Activated CD8-positive, alpha-beta memory T cell treated with anti-CD3 and anti-CD28 coated beads for 4 hours (primary cell): ENCODE results near the gene TRUB1.
"Not testable (repeated sequence)": the region's sequence is repeated elsewhere in the genome, so short reads cannot be mapped to it uniquely, and the experiment has no call there.

Experiments
- DNase-seq, 2 donors: peaks; one replicate each; pipeline ENCODE4 v3.0.0-alpha.2; 2020; ENCODE audit warnings: low read depth in 2 of 2

The TRUB1 gene

DNA sequence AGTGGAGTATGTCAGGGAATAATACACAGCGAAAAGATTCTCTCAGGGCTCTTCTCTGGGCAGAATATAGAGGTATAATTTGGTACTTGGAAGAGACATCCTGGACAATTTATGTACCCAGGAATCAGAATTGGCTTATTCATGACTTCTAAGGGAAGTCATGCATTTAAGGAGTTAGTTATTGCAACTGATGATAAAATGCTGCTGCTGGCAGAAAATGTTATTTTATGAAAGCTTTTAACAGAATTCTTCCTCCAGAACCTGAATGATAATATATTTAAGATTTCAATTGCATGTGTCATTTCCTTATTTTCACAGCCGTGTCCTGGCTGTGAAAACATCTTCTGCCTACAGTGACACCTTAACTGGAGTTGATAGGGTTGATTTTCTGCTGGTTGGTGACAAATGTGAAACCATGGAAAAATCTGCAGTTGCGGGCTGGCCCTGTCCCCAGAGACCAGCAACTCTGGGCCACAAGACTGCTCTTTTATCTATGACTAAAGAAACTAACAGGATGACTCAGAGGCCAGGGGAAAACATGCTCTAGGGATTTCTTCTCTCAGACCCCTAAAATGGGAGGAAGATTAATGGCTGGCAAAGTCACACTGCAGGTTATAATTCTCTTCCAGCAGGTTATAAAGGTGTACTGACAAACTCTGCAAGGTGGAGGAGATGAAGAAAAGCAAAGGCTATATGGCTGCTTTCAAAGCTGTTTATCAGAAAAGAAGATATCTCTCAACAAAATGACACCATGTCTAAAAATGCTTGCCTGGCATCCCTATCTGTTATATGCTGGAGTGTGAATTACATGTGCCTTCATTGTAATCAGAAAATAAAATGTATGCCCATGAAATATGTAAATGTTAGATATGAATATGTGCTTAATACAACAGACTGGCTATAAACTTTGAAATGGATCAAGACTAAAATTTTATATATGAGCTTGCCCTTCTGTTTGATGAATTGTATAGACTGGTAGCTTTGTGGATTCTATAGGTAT lies 12.1 kb upstream of the TRUB1 start:
- no peak for DNase-seq

DNA sequence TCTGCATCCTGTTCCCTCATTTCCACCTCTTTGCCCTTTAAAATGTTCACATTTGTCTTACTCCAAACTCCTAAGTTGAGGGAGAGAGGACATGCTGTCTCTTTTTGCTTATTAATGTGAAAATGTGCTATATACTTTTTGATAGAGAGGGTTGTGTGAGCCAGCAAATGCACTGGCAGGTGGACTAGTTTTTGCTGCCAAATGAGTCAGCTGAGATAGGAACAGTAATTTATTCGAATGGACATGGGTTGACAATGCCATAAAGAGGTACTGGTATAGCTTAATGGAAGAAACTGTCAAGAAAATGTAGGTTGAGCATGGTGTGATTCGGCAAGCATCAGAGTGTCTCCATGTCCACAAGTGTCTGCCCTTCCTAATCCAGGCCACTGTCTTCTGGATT lies 9.2 kb upstream of the TRUB1 start:
- no peak for DNase-seq

DNA sequence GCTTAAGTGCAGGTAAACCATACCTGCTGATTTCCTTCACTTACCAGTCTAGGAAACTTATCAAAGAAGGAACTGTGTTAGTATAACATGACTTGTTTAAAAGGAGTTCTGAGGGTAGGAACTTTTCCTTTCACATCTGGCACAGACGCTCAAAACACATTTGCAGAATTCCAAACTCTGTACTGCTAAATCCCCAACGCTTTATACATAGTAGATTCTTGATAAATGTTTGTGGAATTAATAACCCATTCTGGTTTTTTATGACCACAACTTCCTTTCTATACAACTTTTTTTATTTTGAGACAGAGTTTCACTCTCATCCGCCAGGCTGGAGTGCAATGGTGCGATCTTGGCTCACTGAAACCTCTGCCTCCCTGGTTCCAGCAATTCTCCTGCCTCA lies 7.7 kb upstream of the TRUB1 start:
- no peak for DNase-seq

DNA sequence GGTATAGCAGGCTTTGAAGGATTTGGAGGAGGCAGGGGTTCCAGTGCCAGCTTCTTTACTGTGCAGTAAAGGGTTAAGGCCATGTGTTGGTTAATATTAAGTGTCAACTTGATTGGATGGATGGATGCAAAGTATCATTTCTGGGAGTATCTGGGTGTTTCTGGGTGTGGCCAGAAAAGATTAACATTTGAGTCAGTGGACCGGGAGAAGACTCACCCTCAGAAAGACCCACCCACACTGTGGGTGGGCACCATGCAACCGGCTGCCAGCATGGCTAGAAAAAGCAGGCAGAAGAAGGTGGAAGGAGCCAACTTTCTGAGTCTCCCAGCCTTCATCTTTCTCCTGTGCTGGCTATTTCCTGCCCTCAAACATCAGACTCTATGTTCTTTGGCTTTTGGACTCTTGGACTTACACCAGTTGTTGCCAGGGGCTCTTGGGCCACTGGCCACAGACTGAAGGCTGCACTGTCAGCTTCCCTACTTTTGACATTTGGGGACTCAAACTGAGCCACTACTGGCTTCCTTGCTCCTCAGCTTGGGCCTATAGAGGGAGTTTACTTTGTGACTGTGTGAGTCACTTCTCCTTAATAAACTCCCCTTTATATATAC lies 6.8 kb upstream of the TRUB1 start:
- DNase-seq: no peak

DNA sequence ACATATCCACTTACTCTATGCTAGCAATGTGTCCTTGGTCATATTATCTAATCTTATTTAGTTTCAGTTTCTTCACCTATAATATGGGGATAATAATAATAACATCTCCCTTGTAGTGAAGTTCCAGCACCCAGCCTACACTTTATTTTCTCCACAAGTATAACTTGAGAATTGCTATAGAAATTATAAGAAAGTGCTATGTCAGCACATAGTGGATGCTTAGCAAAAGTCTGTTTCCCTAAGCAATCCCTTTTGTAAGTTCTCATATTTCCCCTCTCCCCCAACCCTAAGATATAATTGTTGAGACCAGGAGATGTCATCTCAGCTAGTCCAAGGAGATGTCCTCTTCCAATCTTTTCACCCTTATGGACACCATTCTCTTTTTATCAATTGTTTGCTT lies 5.8 kb upstream of the TRUB1 start:
- DNase-seq: no peak

DNA sequence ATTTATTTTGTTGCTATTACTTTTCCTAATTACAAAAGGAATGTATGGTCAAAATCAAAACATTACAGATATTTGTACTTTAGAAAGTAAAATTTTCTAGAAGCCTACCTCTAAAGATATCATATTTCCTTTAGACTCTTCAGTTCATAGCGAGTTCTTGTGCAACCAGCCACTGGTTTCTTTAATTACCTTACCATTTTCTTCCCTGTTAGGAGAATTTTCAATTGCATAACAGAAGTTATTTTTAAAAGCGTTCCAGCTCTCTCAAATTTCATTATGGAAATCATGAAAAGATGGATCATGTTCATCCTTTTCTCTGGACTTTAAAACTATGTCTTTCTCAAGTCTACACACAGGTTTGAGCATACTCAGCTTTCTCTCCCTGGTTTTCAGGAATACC lies 5.0 kb upstream of the TRUB1 start:
- DNase-seq: no peak

DNA sequence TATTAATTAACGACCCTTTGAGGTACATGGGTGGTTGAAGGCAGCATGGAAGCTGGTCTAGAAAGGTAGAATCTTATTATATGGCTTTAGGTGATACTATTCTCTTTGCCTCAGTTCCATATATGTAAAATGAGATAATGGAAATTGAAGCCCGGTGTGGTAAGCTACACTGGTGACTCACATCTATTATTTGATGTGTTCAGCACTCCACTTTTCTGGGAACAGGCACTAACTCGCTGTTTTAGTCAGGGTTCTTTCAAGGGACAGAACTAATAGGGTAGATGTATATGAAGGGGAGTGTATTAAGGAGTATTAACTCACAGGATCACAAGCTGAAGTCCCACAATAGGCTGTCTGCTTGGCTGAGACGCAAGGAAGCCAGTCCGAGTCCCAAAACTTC lies 4.4 kb upstream of the TRUB1 start:
- no peak for DNase-seq

DNA sequence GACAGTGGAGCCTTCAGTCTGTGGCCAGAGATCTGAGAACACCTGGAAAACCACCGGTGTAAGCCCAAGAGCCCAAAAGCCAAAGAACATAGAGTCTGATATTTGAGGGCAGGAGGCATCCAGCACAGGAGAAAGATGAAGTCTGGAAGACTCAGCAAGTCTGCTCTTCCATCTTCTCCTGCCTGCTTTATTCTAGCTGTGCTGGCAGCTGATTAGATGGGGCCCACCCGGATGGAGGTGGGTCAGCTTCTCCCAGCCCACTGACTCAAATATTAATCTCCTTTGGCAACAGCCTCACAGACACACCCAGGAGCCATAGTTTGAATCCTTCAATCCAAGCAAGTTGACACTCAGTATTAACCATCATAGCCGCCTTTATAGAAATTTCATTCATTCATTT lies 4.0 kb upstream of the TRUB1 start:
- DNase-seq: not testable (repeated sequence)

DNA sequence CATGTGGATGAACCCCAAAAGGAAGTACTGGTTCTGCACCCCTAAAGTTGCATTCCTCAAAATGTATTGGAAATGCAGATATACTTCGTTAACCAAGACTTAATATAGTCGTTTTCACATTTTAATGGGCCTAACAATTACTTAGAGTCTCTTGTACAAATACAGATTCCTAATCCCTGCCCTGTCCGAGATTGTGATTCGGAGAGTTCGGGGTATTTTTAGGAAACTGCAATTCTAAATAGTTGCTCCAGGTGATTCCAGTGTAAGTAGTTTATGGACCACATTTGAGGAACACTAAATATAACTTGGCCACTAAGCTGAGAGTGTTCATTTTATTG lies 830 bp downstream of the TRUB1 start:
- no peak for DNase-seq

DNA sequence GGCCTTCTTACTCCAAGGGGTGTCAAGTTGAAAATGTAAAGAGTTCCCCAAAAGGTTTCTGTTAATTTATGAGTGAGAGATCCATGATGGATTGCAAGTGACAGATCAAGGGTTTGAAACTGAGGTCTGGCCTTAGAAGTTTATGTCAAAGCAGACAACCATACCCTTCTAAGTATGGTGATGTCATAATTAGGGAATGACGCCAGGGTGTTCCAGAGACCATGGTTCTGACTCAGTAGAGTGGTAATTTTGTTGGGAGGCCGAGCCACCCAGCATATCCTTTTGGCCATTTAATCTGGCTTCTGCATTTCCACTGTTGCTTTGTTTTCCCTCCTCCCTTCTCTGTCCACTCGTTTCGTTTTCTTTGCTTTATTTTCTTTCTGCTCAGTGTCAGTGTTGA lies 2.7 kb downstream of the TRUB1 start:
- no peak for DNase-seq

DNA sequence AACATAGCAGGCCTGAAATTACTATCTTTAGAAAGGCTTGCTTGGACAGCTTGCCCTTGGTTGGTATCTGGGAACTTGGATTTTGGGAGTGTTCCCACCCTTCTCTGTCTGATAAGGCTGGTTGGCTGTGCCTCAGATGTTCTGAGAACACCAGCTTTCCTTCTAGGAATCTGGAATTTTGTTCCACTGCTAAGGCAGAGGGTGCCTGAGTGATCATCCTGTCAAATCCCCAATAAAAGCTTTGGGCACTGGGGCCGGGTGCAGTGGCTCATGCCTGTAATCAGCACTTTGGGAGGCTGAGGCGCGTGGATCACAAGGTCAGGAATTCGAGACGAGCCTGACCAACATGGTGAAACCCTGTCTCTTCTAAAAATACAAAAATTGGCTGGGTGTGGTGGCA lies 5.0 kb downstream of the TRUB1 start:
- DNase-seq: no peak

DNA sequence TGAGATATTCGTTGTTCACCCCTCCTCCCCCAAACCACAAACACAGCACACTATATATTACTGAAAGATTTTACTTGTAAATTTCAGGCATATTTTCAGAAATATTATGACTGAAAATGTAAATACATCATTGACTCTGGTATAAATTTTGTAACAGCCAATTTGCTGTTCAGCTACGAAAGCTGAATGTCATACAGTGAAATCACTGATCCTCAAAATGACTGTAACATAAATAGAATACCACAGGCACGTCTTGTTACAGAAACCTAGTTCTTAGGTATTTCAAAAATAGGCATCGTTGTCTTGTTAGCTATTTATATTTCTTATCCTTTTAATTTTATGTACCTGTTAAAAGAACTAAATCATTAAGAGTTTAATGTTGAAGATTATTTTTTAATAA lies 15.1 kb downstream of the TRUB1 start:
- DNase-seq: no peak

DNA sequence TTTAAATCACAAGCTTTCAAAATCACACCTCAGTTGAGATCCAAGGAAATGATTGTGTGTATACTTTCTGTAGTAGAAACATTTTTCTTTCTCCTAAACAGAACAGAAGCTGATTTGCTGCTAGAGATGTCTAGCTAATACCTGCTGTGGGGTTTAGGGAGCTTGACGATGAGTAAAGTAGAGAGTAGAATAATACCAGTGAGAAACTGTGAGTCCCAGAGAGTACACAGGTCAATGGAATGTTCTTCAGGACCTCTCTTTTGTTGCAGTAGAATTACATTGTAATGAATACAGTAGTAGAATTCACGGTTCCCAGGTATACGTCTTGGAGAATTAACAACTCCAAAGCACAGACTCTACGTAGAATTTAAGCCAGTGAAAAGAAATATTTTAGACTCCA lies 18.0 kb downstream of the TRUB1 start:
- DNase-seq: no peak

DNA sequence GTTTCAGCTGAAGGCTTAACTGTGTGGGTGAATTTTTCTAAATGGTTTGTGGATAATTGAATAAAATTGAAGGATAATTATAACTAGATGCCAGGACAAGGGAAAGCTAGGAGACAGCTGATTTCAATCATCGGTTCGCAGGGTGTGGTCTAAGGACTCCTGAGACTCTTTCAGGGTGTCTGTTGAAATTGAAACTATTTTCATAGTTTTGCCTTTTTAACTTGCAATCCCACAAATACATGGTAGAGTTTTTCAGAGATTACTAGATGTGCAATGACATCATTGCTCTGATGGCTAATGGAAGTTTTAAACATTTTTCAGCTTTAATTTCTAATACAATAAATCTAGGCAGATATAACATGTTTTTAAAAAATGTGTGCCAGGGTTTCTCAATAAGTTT lies 18.5 kb downstream of the TRUB1 start:
- DNase-seq: no peak

DNA sequence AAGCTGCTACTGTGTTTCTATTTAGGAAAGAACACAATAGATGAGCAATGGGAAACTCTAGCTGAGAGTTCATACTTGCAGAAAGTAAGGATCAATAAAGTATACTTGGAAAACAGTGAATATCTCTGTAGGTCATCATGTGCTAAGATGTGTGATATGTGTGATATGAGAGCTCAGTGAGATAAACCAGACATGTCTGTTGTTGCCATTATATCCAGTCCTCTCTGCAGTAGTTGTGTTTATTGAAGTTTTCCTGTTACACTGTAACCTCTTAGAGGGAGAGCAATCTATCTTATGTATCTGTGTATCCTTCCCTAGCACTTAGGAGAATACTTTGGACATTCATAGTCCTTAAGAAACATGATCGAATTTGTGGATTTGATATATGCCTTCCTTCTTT lies 19.1 kb downstream of the TRUB1 start:
- DNase-seq: no peak

DNA sequence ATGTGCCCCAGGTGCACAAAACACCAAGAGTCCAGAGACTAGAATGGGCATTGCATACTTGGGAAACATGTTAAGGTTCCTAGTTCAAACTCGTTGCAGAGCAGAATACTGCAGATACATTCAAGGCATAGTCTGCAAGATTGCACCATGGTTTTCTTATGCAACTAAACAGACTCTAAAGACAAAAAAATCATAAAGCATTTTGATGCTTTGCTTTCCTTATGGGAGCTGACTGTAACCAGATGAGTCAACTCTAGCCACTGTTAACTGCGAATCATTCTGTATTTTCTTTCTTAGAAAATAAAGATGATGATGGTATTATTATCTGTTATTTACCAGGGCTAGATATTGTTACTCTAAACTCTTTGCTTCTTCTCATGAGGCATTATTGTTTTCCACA lies 19.7 kb downstream of the TRUB1 start:
- DNase-seq: no peak

DNA sequence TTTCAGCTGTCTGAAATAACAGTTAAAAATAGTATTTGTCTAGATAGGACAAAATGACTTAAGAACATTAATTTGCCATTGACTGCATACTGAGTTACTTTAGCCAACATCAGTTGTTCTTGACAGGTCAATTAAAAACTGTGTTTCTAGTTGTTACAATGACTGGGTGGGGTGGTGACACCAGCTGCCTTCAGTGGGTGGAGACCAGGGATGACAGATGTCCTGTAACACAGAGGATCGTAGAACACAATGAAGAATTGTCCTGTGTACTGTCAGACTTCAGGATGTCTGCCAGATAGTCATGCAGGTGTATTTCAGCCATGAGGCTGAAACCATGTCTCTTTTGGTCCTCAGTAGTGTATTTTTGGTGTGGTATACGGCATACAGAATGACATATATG lies 24.4 kb downstream of the TRUB1 start:
- DNase-seq: no peak

DNA sequence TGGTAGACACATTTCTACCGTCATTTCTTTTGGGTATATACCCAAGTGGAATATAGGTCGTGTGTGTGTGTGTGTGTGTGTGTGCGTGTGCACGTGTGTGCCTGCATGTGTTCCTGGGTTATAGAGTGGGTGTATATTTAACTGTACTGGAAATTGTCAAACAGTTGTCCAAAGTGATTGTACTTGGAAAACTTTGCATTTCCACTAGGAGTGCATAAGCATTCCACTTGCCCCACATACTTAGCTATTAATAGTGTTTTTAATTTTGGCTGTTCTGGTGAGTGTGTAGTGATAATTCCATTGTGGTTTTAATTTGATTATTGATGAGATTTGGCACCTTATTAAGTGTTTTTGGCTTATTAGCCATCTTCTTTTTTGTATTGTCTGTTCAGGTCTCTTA lies 25.9 kb downstream of the TRUB1 start:
- no peak for DNase-seq

DNA sequence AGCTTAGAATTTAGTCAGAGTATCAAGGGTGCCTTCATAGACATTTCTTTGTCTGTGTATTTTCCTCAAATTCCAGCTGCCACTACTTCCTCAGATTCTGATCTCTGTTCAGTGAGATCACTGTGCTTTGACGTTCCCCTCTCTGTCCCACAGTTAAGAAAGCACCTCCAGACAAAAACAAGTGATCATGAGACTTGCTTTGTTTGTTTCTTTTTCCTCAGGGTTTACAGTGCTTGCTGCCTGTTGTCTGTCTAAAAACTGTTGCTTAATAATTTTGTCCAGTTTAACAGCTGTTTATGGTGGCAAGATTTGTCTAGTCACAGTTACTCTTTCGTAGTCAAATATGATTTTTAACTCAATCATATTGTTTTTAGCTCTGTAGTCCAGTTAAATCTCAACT lies 29.1 kb downstream of the TRUB1 start:
- DNase-seq: no peak

DNA sequence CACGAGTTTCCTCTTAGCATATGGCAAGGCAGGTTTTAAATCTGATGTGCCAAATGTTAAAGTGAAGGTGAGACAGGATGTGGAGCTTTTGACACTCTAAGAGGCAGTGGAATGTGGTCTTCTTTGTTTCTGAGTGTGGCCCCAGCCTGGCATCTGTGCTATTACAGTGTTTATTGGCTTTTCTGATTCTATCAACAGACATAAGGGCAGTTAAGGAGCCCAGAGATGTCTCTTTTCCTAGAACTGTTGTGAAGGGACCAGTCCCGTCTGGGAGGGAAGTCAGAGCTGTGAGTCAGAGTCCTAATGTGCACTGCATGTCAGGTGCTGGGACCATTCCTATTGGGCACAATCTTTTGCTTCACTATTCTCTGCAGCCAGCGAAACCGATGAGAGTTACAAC lies 32.5 kb downstream of the TRUB1 start:
- no peak for DNase-seq

DNA sequence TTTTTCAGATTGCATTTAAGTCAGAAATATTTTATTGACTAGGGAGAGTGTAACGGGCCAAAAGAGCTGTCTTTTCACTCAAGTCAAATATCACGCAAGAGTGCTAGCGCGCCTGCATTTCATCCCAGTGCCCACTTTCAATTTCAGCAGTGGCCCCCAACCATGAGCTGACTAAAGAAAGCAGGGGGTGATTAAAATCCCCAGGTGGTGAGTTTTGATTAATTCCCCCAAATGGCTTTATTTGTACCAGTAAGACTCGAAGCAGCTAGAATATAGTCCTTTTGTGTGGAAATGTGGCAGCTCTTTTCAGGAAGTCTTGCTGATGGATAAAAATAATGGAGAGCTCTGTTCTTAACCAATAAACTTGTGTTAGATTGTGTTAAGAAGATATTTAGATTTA lies 35.3 kb downstream of the TRUB1 start:
- DNase-seq: no peak

DNA sequence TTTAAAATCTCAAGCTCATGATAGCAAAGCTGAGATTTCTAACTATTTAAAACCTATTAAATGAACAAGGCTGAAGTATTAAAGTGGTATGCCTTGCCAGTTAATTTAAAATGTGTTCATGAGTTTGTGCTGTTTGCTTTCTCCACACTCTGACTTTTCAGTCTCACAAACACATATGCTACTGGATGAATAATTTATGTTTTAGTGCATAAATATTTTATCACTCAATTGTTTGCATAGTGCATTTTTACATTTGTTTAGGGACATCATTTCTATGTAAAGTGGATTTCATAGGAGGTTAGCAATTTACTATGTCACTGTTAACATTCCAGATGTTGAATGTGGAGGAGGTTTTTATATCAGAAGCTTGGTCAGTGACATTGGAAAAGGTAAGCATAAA lies 36.0 kb downstream of the TRUB1 start:
- DNase-seq: no peak

DNA sequence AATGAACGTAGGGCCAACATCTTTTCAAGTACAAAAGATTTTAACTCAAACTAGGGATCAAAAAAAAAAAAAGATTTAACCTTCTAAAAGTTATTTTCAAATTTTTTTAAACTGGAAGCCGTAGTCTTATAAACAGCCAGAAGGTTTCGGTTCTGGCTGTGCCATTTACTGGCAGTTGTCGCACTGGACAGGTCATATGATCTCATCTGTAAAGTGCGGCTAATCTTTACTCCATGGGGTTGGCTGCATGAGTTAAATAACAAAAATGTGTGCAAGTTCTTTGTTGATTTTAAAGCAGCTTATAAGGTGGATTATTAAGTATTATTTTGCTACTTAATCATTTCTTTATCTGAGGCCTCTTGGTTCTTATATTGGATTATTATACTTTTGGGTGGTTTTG lies 36.6 kb downstream of the TRUB1 start:
- DNase-seq: no peak

DNA sequence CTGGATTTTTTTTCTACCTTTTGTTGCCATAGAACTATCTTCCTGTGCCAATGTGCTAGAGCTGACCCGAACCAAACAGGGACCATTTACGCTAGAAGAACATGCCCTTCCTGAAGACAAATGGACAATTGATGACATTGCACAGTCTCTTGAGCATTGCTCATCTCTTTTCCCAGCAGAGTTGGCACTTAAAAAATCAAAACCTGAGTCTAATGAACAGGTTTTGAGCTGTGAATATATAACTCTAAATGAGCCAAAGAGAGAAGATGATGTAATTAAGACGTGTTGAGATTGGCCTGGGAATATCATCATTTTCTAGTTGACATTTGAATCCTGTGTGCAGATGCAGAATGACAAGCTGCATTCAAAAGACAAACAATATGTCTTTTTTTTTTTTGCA lies 37.1 kb downstream of the TRUB1 start:
- no peak for DNase-seq
